Pons (tissue), 1 donor: Measurements from ENCODE around the gene CALML4.

Source experiments
- DNase-seq: peaks from one replicate; pipeline ENCODE4 v3.0.0-alpha.2; 2016; ENCODE audit warnings: low spot score

The CALML4 gene

DNA sequence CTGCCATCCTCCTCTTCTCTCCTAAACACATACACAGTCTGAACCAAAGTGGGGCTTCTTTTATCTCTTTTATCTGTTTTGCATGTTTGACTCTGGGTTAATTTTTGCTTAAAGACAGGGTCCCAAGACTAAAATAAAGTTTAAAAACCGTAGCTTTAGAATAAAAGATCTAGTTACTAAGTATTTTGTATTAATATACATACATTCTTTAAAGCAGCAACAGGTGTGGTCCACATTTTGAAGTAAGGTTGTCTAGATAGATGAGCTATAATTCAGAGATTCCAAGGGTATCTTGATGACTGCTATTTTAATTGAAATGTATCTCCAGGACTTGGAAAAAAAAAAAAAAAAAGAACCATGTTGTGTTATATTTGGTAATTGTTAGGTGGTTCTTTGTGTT is 61.3 kb downstream of the CALML4 start:
- DNase-seq, result no peak

DNA sequence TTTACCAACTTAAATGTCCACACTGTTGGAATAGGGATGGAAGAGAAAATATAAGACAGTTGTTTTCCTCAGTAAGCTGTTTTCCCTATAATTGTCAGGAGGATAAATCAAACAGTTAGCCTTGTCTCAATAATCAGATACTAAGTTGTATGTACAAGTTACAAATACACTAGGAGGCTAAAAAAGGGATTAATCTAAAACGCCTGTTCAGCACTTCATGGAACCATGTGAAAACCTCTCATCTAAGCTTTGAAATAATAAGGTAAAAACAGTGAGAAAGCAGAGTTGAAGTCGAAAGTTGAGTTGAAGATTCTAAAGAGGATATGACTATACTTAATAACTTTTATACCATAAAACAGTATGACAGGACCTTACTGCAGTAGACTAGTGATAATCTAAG is 62.0 kb downstream of the CALML4 start:
- DNase-seq, result no peak
